ENCODE results near the gene SMG6. TPM values are rescaled to one million over a fixed set of nuclear protein-coding genes. Genes with fewer than 3 reads are reported as not detected.

The SMG6 gene
- total RNA-seq, 3 donors from 2014 or later, result 24.9 to 29.3 (median 29.0) TPM

DNA sequence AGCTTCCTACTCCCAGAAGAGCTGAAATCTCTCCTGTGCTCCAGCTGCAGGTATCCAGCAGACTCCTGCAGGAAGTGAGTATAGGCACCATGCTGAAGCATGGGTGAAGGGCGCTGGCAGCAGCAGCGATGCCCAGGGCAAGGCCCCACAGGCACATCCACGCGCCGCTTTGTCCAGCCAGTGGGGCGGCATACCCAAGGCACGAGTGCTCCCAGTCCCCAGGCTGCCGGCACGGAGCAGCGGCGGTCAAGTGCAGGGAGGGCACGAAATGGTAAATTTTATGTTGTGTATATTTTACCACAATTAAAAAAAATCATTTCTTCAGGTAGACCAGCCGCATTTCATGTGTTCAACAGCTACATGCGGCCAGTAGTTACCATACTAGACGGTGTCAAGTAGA is 175.6 kb downstream of the SMG6 start:
- Histone ChIP-seq H3K4me1 (peaks cover 3 to 17% of the 10 kb centered on the region in 2 donors), H3K4me3 (no peak overlapping the region), H3K9me3 (no peaks in the 10 kb centered on the region), H3K27me3 (no peaks in the 10 kb centered on the region), H3K36me3 (no peaks in the 10 kb centered on the region), H3K27ac (no peak overlapping the region)
- intact Hi-C loops (cut with DNase I; ENCODE audit: low total_unique reads), result no loop called here
- no peak for DNase-seq (ENCODE audit: low spot score in 2 of 2)
- TF ChIP-seq POLR2AphosphoS5 (IDR thresholded peaks at IDR 0.05) (no peak), POLR2A (IDR thresholded peaks at IDR 0.05) (no peak)
- TF ChIP-seq, protein P1, sequence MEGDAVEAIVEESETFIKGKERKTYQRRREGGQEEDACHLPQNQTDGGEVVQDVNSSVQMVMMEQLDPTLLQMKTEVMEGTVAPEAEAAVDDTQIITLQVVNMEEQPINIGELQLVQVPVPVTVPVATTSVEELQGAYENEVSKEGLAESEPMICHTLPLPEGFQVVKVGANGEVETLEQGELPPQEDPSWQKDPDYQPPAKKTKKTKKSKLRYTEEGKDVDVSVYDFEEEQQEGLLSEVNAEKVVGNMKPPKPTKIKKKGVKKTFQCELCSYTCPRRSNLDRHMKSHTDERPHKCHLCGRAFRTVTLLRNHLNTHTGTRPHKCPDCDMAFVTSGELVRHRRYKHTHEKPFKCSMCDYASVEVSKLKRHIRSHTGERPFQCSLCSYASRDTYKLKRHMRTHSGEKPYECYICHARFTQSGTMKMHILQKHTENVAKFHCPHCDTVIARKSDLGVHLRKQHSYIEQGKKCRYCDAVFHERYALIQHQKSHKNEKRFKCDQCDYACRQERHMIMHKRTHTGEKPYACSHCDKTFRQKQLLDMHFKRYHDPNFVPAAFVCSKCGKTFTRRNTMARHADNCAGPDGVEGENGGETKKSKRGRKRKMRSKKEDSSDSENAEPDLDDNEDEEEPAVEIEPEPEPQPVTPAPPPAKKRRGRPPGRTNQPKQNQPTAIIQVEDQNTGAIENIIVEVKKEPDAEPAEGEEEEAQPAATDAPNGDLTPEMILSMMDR (IDR thresholded peaks at IDR 0.05), result no peak

DNA sequence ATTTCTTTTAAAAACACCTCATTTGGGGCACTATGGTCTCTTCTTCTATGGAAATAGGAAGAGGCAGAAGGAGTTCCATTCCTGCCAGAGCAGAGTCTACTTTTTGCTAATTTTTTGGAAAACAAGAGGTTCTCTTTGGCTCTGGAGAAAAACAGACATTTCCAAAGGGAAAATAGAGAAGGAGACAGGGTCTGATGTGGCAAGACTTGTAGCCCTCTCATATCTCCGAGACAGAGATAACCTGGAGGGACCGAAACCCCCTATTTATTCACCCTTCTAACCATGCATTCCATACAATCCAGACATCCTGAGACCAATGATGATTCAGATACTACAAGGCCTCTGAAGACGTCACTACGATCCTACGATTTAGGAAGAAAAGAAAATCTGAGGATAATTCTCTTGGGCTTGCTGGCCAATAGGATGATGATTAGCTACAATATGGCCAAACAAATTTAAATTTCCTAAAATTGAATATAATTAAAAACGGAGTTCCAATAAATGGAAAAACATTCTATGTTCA is 178.5 kb downstream of the SMG6 start:
- no peak overlapping the region for H3K4me3 ChIP-seq

DNA sequence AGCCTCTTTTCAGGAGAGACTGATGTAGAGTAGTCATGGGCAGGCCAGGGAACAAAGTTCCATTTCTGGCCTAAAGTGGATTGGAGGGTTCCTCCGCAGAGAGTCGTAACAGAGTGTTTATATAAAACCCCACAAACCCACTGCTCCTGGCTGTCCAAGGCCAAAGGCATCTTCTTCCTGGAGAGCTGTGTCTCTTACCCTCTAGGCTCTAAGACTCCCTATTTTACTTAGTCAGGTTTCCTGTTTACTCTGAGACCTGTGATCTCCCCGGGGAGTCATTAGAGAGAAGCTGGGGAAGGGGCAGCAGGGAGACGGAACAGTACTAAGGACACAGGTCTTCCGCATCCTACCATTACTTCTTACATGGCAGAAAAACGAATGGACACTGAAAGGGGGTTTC is 179.2 kb downstream of the SMG6 start:
- Histone ChIP-seq H3K4me3 (no peak overlapping the region), H3K36me3 (no peaks in the 10 kb centered on the region), H3K4me1 (peaks cover 6 to 18% of the 10 kb centered on the region in 2 donors), H3K27ac (peak overlapping the region; percentile 73 to 87), H3K9me3 (no peaks in the 10 kb centered on the region), H3K27me3 (no peaks in the 10 kb centered on the region)
- intact Hi-C loops (cut with DNase I; ENCODE audit: low total_unique reads), result no loop called here
- TF ChIP-seq POLR2A (IDR thresholded peaks at IDR 0.05), result no peak
- TF ChIP-seq POLR2AphosphoS5 (IDR thresholded peaks at IDR 0.05), result no peak
- TF ChIP-seq, protein P1 (IDR thresholded peaks at IDR 0.05), result no peak
- DNase-seq (ENCODE audit: low spot score in 2 of 2), result no peak

More for the DNA sequence above, 178.5 kb downstream of the SMG6 start:
- TF ChIP-seq POLR2A (IDR thresholded peaks at IDR 0.05), result no peak
- TF ChIP-seq, protein P1 (IDR thresholded peaks at IDR 0.05), result no peak
- no peak for TF ChIP-seq POLR2AphosphoS5 (IDR thresholded peaks at IDR 0.05)
- Histone ChIP-seq H3K27ac (no peak overlapping the region), H3K4me1 (peaks cover 6 to 18% of the 10 kb centered on the region in 2 donors), H3K9me3 (no peaks in the 10 kb centered on the region), H3K27me3 (no peaks in the 10 kb centered on the region), H3K36me3 (no peaks in the 10 kb centered on the region)
- no peak for DNase-seq (ENCODE audit: low spot score in 2 of 2)
- intact Hi-C loops (cut with DNase I; ENCODE audit: low total_unique reads), result no loop called here

DNA sequence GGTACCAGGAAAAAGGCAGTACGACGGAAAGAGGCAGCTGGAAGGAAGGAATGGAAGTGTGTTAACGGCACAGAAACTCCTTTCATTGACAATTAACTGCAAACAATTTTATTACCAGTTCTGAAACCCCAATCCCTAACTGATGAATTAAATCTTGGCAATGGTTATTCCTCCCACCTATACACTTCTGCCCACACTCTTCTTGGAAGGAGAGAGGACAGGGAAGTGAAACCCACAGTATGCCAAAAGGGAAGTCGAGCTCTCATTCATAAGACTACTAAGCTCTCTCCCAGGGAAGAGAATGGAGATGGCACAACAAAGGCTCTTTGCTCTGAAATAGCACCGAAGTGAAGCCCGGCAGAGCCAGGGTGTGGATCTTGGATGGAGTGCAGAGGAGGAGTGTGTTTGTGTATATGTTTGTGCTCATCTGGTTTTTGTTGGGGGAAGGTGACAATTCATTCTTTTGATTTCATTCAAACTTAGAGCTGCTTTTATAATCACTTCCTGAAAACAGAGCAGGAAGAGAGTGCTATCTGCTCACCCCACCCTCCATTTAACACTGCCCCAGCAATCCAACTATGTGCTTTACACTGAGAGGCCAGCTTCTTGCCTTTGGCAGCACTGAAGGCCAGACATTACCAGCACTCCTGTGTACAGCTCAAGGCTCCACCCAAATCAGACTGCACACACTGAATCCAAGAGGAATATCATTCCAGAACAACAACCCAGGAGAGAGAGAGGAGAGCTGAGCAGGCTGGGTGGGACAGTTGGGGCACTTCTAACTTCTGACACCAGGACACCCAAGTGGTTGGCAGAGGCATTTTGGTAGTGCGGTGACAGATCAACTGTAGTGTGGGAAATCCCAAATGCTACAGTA is 180.0 kb downstream of the SMG6 start:
- H3K9me3 ChIP-seq, result no peaks in the 10 kb centered on the region
- no peaks in the 10 kb centered on the region for H3K36me3 ChIP-seq
- intact Hi-C loops (cut with DNase I; ENCODE audit: low total_unique reads), result no loop called here
- H3K27me3 ChIP-seq, result no peaks in the 10 kb centered on the region
- peak overlapping the region in 1 of 3 donors; percentile 43 for H3K4me3 ChIP-seq
- peaks cover 6 to 18% of the 10 kb centered on the region in 2 donors for H3K4me1 ChIP-seq
- peak overlapping the region; percentile 73 to 87 for H3K27ac ChIP-seq
- TF ChIP-seq POLR2AphosphoS5 (IDR thresholded peaks at IDR 0.05), result no peak
- TF ChIP-seq POLR2A (IDR thresholded peaks at IDR 0.05), result no peak
- TF ChIP-seq, protein P1 (IDR thresholded peaks at IDR 0.05), result no peak
- no peak for DNase-seq (ENCODE audit: low spot score in 2 of 2)
